ENCODE data around the gene NEDD4.

The NEDD4 gene

GRCh38 chr15:55993111-55993803 is at the start of gene NEDD4 (continued):
- no peak for TF ChIP-seq SCRT1 (tag by site-specific recombination; IDR thresholded peaks at IDR 0.05; ENCODE audit: borderline replicate concordance)
- TF ChIP-seq ZNF76 (tag by site-specific recombination; IDR thresholded peaks at IDR 0.05; ENCODE audit: borderline replicate concordance, low read depth), result 0 out of 2 replicates have a peak, but pooled peaks have one; percentile 38
- TF ChIP-seq ZNF10 (tag by site-specific recombination; IDR thresholded peaks at IDR 0.05), result no peak
- TF ChIP-seq ZNF416 (tag by site-specific recombination; IDR thresholded peaks at IDR 0.05), result no peak
- no peak for TF ChIP-seq PRDM4 (tag by site-specific recombination; IDR thresholded peaks at IDR 0.05)

- TF ChIP-seq ELK4 (IDR thresholded peaks at IDR 0.05; ENCODE audit: borderline replicate concordance, low read depth, low read length), result no peak
- no peak for TF ChIP-seq ZNF366 (tag by site-specific recombination; conservative IDR thresholded peaks at IDR 0.05)
- TF ChIP-seq ZNF404 (tag by site-specific recombination; IDR thresholded peaks at IDR 0.05), result no peak
- no peak for TF ChIP-seq SALL2 (tag by site-specific recombination; IDR thresholded peaks at IDR 0.05; ENCODE audit: borderline replicate concordance)
- TF ChIP-seq EGR2 (tag by site-specific recombination; IDR thresholded peaks at IDR 0.05; ENCODE audit: low read depth), result no peak
- TF ChIP-seq ZNF692 (tag by site-specific recombination; IDR thresholded peaks at IDR 0.05), result no peak
- TF ChIP-seq ZNF843 (tag by site-specific recombination; IDR thresholded peaks at IDR 0.05), result no peak
- TF ChIP-seq KLF17 (tag by site-specific recombination; IDR thresholded peaks at IDR 0.05), result no peak
- no peak for TF ChIP-seq ZNF571 (tag by site-specific recombination; IDR thresholded peaks at IDR 0.05)
- TF ChIP-seq ZNF514 (tag by site-specific recombination; IDR thresholded peaks at IDR 0.05), result no peak
- H3K9me3 ChIP-seq (ENCODE audit: control insufficient read depth, insufficient read depth, low read depth, low read length), result no peaks in the 10 kb centered on the region
- POLR2A ChIA-PET, result interaction anchor here (1.1 kb wide), 2 partner anchors 23 to 49 kb away, joined by 4 read pairs; partner anchors contain the start of gene NEDD4
- CTCF ChIA-PET, result interaction anchor here (0.7 to 0.8 kb wide), 2 partner anchors 10 to 49 kb away, joined by 3 read pairs; no protein-coding TSS in a partner anchor
- H3K4me1 ChIP-seq (ENCODE audit: control insufficient read depth, insufficient read depth, low read length), result peaks cover 12% of the 10 kb centered on the region; the same call in 1 of the 2 replicates
- H3K27ac ChIP-seq (ENCODE audit: extremely low read depth, low read depth, low read length), result peak overlapping the region; percentile 12; the same call in 1 of the 2 replicates
- no peak overlapping the region for H3K4me3 ChIP-seq (ENCODE audit: low read depth, low read length)
- H3K36me3 ChIP-seq (ENCODE audit: control insufficient read depth in 2 of 2, insufficient read depth in 1 of 2, low read length in 2 of 2), result no peaks in the 10 kb centered on the region
These were observed 49.1 kb upstream of the NEDD4 start for GRCh38 chr15:56042498-56042897.

- Histone ChIP-seq H3K36me3 (ENCODE audit: control insufficient read depth in 2 of 2, insufficient read depth in 1 of 2, low read length in 2 of 2) (no peaks in the 10 kb centered on the region), H3K4me3 (ENCODE audit: low read depth, low read length) (no peak overlapping the region), H3K4me1 (ENCODE audit: control insufficient read depth, insufficient read depth, low read length) (peaks cover 12% of the 10 kb centered on the region; the same call in 1 of the 2 replicates), H3K9me3 (ENCODE audit: control insufficient read depth, insufficient read depth, low read depth, low read length) (no peaks in the 10 kb centered on the region), H3K27ac (ENCODE audit: extremely low read depth, low read depth, low read length) (peak overlapping the region; percentile 12; the same call in 1 of the 2 replicates)
- TF ChIP-seq ZNF280C (tag by site-specific recombination; IDR thresholded peaks at IDR 0.05) (no peak), ZXDB (tag by site-specific recombination; IDR thresholded peaks at IDR 0.05) (peak; percentile 21; the same call in 1 of the 2 replicates)
- CTCF ChIA-PET, result interaction anchor here (0.7 to 1.4 kb wide), 3 partner anchors 10 to 125 kb away, joined by 3 to 5 read pairs (median 3); no protein-coding TSS in a partner anchor
- POLR2A ChIA-PET, result interaction anchor here (1.1 kb wide), 2 partner anchors 23 to 48 kb away, joined by 4 read pairs; partner anchors contain the start of gene NEDD4
These were observed 48.6 kb upstream of the NEDD4 start for GRCh38 chr15:56042031-56042430.
